HepG2 (cell line): ENCODE measurements around the gene LRIG1. TPM values are rescaled to one million over a fixed set of nuclear protein-coding genes. Genes with fewer than 3 reads are reported as not detected.
A peak's percentile ranks its signal among the peaks of the same experiment; 100 is the strongest.

ENCODE experiments used
- ELF4 ChIP-seq: sonication (generic); formaldehyde crosslinking; IDR thresholded peaks from 2 replicates; pipeline ENCODE4 v1.5.0; 2020; ENCODE audit warnings: missing genetic modification reagents, mild to moderate bottlenecking, moderate library complexity, borderline replicate concordance
- EP300 ChIP-seq, 3 experiments: sonication (generic) in 1 of 3; formaldehyde crosslinking in 1 of 3; IDR thresholded peaks; 2 replicates each; pipeline versions ENCODE4 v1.5.1 to v1.6.1; 2011 to 2020; ENCODE audit warnings: low read depth in 2 of 3, low read length in 2 of 3, borderline replicate concordance in 1 of 3, improper control_type of control experiment in 1 of 3, mild to moderate bottlenecking in 1 of 3, missing genetic modification reagents in 1 of 3, moderate library complexity in 1 of 3
- FOXA3 ChIP-seq: IDR thresholded peaks from 2 replicates; pipeline ENCODE4 v1.6.1; 2016; ENCODE audit warnings: missing genetic modification reagents, missing compliant biosample characterization
- GATAD2A ChIP-seq: IDR thresholded peaks from 2 replicates; pipeline ENCODE4 v1.6.1; 2016
- HNRNPH1 ChIP-seq: fragments of 200-400 bp; formaldehyde crosslinking; optimal IDR thresholded peaks from 2 replicates; pipeline ENCODE3; 2017; ENCODE audit warnings: mild to moderate bottlenecking, low read depth, low read length
- HNRNPL ChIP-seq: fragments of 200-400 bp; formaldehyde crosslinking; IDR thresholded peaks from 2 replicates; pipeline ENCODE4 v1.6.1; 2017; ENCODE audit warnings: mild to moderate bottlenecking, low read depth, low read length
- HOXA7 ChIP-seq: sonication (generic); formaldehyde crosslinking; IDR thresholded peaks from 2 replicates; pipeline ENCODE4 v1.8.1; 2022; ENCODE audit warnings: mild to moderate bottlenecking, missing genetic modification reagents, moderate library complexity
- IRX3 ChIP-seq: sonication (generic); formaldehyde crosslinking; IDR thresholded peaks from 2 replicates; pipeline ENCODE4 v1.8.1; 2023; ENCODE audit warnings: mild to moderate bottlenecking, low read depth, missing genetic modification reagents, borderline replicate concordance
- KAT2B ChIP-seq: fragments of 150-350 bp; IDR thresholded peaks from 2 replicates; pipeline ENCODE4 v1.6.1; 2014; ENCODE audit warnings: low read depth, low read length, borderline replicate concordance
- KLF11 ChIP-seq: IDR thresholded peaks from 2 replicates; pipeline ENCODE4 v1.6.1; 2016; ENCODE audit warnings: missing compliant biosample characterization
- RBM22 ChIP-seq: fragments of 200-400 bp; formaldehyde crosslinking; optimal IDR thresholded peaks from 2 replicates; pipeline ENCODE3; 2017; ENCODE audit warnings: mild to moderate bottlenecking, low read length, moderate library complexity
- TBL1XR1 ChIP-seq: fragments of 150-350 bp; IDR thresholded peaks from 2 replicates; pipeline ENCODE4 v1.6.1; 2014; ENCODE audit warnings: borderline replicate concordance, low read length; ENCODE audit not compliant: partially characterized antibody
- TBX2 ChIP-seq: sonication (generic); formaldehyde crosslinking; IDR thresholded peaks from 2 replicates; pipeline ENCODE4 v1.5.0; 2020; ENCODE audit warnings: missing genetic modification reagents, mild to moderate bottlenecking, borderline replicate concordance
- ZNF383 ChIP-seq: sonication (generic); formaldehyde crosslinking; IDR thresholded peaks from 2 replicates; pipeline ENCODE4 v1.4.0; 2020; ENCODE audit warnings: missing genetic modification reagents, mild to moderate bottlenecking, borderline replicate concordance
- ZNF446 ChIP-seq: sonication (generic); formaldehyde crosslinking; IDR thresholded peaks from 2 replicates; pipeline ENCODE4 v1.5.0; 2020; ENCODE audit warnings: mild to moderate bottlenecking, missing genetic modification reagents
- polyA plus RNA-seq, 8 experiments: library from polyadenylated mRNA; depleted of rRNA in 3 of 8; stranded (reverse) in 7 of 8; unstranded in 1 of 8; fragments of >200 nt; fragmentation: Illumina TruSeq in 4 of 8; extraction: Trizol in 4 of 8; gene quantifications; 2 replicates each; pipeline versions ENCODE4 v1.2.1 to v1.2.3, GENCODE V29; 2011 to 2016; ENCODE audit warnings: low read depth in 4 of 8, missing spikeins in 1 of 8, mixed read lengths in 1 of 8; ENCODE audit not compliant: insufficient read depth in 1 of 8
- total RNA-seq, 5 experiments: library from RNA; depleted of rRNA; stranded (reverse); fragments of >200 nt; fragmentation: Illumina TruSeq; extraction: Trizol; gene quantifications; 2 replicates each; pipeline ENCODE4 v1.2.3, GENCODE V29; 2016; ENCODE audit warnings: low read depth in 1 of 5
- TF ChIP-seq, protein P1 (sequence below): sonication (generic); formaldehyde crosslinking; IDR thresholded peaks from 2 replicates; pipeline ENCODE4 v1.8.1; 2023; ENCODE audit warnings: mild to moderate bottlenecking, inconsistent platforms, moderate library complexity, missing genetic modification reagents, borderline replicate concordance
- TF ChIP-seq, protein P2 (sequence below): sonication (generic); formaldehyde crosslinking; IDR thresholded peaks from 2 replicates; pipeline ENCODE4 v1.4.0; 2020; ENCODE audit warnings: missing genetic modification reagents
- TF ChIP-seq, protein P3 (sequence below), 2 experiments: sonication (generic) in 1 of 2; formaldehyde crosslinking in 1 of 2; IDR thresholded peaks; 2 replicates each; pipeline versions ENCODE4 v1.4.0 to v1.6.1; 2016 to 2020; ENCODE audit warnings: borderline replicate concordance in 1 of 2, low read depth in 1 of 2, mild to moderate bottlenecking in 1 of 2, missing genetic modification reagents in 1 of 2

Gene LRIG1
- total and polyA plus RNA-seq, 2 of the 13 experiments (the other 11 are each of a cell fraction or from before 2014, with no cell fraction given) = 17.8 to 24.8 TPM

DNA sequence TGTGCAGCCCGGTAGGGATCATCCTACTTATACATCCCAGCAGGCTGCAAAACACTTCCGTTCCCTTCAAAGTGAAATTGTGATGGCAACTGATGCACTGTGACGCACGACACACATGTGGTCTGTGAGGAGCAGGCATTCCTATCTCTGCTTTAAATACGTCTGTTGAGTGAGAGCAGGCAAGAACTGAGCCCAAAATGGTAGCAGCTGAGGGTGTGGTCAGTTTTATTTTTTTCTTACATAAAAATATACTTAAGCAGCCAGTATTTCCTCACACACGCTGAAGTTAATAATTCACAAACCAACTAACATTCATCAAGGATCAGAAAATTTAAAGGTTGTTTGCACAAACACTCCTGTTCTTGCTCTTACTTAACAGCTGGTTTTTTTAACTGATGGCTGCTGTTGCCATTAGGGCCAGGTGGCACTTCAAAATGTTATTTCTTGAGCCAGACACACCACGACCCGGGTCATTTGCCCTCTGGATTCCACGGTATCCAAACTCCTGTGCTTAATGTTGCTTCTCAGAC is 23.9 kb downstream of the LRIG1 start (continued):
- TF ChIP-seq, protein P1, sequence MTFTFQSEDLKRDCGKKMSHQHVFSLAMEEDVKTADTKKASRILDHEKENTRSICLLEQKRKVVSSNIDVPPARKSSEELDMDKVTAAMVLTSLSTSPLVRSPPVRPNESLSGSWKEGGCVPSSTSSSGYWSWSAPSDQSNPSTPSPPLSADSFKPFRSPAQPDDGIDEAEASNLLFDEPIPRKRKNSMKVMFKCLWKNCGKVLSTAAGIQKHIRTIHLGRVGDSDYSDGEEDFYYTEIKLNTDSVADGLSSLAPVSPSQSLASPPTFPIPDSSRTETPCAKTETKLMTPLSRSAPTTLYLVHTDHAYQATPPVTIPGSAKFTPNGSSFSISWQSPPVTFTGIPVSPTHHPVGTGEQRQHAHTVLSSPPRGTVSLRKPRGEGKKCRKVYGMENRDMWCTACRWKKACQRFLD = no peak
- TF ChIP-seq HNRNPH1 (no peak), ZNF383 (CRISPR knock-in tag) (no peak), IRX3 (no peak), KAT2B (no peak), GATAD2A (CRISPR knock-in tag) (peak; percentile 47; the same call in 1 of the 2 replicates), EP300 (IDR thresholded peaks at IDR 0.05; ENCODE audit: low read depth in 2 of 2, low read length in 2 of 2) (0 out of 4 replicates have a peak, but pooled peaks of 1 of the 2 experiments have one; percentile 32), EP300 (CRISPR knock-in tag; IDR thresholded peaks at IDR 0.05; ENCODE audit: borderline replicate concordance) (no peak), FOXA3 (CRISPR knock-in tag) (peak; percentile 38; the same call in 1 of the 2 replicates), HNRNPL (no peak), ELF4 (CRISPR knock-in tag) (no peak), HOXA7 (CRISPR knock-in tag) (no peak), TBX2 (CRISPR knock-in tag) (peak; percentile 26; the same call in 1 of the 2 replicates), ZNF446 (no peak), TBL1XR1 (no peak), KLF11 (CRISPR knock-in tag) (no peak), RBM22 (no peak)
- TF ChIP-seq, protein P2, sequence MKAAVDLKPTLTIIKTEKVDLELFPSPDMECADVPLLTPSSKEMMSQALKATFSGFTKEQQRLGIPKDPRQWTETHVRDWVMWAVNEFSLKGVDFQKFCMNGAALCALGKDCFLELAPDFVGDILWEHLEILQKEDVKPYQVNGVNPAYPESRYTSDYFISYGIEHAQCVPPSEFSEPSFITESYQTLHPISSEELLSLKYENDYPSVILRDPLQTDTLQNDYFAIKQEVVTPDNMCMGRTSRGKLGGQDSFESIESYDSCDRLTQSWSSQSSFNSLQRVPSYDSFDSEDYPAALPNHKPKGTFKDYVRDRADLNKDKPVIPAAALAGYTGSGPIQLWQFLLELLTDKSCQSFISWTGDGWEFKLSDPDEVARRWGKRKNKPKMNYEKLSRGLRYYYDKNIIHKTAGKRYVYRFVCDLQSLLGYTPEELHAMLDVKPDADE (CRISPR knock-in tag) = no peak
- TF ChIP-seq, protein P3, sequence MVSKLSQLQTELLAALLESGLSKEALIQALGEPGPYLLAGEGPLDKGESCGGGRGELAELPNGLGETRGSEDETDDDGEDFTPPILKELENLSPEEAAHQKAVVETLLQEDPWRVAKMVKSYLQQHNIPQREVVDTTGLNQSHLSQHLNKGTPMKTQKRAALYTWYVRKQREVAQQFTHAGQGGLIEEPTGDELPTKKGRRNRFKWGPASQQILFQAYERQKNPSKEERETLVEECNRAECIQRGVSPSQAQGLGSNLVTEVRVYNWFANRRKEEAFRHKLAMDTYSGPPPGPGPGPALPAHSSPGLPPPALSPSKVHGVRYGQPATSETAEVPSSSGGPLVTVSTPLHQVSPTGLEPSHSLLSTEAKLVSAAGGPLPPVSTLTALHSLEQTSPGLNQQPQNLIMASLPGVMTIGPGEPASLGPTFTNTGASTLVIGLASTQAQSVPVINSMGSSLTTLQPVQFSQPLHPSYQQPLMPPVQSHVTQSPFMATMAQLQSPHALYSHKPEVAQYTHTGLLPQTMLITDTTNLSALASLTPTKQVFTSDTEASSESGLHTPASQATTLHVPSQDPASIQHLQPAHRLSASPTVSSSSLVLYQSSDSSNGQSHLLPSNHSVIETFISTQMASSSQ (IDR thresholded peaks at IDR 0.05; ENCODE audit: low read depth) = peak; percentile 66; the same call in 1 of the 2 replicates
- TF ChIP-seq, protein P3 (CRISPR knock-in tag; IDR thresholded peaks at IDR 0.05; ENCODE audit: borderline replicate concordance) = peak; percentile 41; the same call in 1 of the 2 replicates
